GM19455 (cell line): ENCODE data around the gene PTPN9.
"Not testable (repeated sequence)": the region's sequence is repeated elsewhere in the genome, so short reads cannot be mapped to it uniquely, and the experiment has no call there.

Experiments
- ATAC-seq: cut with Tn5 transposase; IDR thresholded peaks from one replicate; pipeline ENCODE4 v1.9.1; 2021; ENCODE audit not compliant: unreplicated experiment

PTPN9 gene

DNA sequence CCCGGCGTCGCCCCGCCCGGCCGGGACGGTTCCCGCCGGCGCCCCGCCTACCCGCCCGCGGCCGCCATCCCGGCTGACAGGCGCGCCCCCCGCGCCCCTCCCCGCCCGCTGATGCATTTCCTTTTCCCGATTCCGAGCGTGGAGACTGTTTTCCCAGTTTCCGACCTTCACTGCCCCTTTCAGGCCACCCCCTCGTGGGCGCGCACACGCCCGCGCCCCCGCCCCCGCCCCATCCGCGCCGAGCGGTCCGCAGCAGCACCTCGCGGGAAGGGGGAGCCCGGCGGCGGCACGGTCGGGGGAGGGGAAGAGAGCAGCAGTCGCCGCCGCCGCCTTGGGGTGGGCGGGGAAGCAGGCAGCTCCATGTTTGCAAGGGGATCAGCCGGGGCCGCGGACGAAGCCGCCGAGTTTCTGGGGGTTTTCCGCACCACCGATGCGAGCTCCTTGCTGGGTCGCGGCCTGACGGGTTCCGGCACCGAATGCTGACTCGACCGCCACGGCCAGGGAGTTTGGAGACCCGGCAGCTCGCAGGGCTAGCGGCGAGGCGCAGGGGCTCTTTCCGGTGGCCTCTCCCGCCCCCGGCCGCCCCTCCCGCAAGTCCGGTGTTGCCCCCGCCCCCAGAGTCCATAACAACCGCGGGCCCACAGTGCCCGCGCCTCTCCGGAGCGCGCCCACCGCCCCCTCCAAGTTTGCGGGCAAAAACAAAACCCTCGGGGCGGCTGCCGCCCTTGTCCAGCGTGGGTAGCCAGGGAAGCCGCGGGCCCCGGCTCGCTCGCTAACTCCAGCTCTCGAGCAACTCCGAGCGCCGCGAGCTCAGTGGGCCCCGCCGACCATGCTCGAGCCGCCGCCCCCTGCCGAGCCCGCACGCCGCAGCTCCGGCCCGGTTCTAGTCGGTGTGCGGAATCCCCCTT, 124.4 kb downstream of the PTPN9 start:
- no peak for ATAC-seq

DNA sequence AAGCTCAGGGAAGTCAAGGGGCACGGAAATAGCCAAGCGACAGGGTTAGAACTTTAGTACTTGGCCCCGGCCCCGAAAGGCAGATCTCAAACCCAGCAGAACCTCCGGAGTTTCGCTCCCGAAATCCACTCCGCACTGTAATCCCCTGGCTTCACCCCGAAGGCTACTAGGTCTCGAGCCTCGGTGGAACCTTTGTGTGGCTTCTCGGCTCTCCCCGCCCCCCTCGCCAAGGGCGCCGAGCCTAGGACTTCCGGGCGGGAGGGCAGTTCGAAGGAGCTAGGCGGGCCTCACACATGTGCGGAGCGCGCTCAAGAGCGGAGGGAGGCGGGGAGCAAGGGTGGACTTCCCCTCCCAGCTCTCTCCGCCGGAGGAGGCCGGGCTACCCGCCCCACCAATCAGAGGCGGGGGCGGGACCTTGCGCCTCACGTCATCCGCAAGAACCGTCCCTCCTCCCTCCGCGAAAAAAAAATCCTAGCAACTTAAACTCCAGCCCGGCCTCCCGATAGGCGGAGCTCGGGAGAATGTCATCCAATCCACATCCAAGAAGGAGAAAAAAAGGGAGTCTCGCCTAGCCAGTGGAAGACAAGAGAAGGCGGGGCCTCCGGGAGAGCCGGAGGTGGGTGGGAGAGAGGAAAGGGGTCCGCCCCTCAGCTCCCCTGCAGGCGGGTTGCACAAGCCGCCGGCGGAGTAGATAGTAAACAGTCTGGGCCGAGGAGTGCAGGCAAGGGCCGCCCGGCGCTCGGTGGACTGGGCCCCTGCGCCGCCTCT, 125.2 kb downstream of the PTPN9 start:
- ATAC-seq, result peak; percentile 36

DNA sequence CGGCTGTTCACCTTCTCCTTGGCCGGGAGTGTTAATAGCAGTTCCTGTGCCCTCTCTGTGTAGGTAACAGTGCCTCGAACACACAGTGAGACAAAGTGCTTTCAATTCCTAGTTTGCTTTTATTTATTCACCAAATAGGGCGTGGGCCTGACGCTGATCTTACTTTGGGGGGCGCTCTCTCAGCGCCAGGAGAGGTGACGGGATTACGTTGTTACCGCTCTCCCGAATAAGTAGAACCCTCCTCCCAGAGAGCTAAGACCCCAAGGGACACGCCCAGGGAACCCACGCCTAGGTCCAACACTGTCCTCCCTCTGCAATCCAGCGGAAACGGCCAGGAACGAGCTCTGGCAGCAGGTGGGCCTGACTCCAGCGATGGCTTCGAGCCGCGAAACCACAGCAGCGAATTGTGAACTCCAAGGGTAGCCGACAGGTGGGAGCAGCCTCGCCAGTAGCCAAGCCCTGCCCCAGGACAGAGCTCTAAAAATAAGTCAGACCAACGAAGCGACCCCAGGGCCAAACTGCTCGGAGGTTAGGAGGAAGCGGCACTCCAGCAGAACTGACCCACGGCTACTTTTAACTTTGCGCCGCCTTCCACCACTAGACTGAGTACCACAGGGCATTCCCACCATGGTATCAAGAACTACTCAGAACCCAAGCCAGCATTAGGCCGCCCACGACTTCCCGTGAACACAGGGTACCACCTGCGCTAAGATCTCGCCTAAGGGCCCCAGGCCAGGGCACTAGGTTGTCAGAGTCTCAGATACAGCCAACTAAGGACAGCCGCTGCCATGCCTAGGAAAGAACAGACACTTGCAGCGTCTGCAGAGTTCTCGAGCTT, 126.0 kb downstream of the PTPN9 start:
- no peak for ATAC-seq

DNA sequence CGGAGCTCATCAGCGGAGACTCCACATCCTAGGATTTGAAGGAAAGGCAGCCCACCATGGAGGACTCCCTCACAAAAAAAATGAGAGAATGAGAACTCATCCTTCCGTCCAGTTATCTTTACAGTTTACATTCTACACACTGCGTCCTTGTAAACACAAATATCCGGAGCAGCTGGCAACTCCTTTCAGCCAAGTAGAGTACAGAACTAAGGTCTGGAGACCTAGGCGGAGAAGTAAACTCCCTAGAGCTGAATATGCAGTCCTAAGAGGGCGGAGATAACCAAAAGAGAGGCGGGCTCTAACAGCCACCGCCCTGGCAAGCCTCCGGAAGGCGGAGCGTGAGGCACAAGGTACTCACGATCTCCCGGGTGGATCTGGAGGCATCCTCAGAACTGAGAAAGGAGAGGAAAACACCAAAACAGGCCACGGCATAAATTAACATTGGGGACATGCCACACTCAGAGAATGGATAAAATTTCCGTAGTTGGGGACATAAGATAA, 126.7 kb downstream of the PTPN9 start:
- ATAC-seq, result no peak

DNA sequence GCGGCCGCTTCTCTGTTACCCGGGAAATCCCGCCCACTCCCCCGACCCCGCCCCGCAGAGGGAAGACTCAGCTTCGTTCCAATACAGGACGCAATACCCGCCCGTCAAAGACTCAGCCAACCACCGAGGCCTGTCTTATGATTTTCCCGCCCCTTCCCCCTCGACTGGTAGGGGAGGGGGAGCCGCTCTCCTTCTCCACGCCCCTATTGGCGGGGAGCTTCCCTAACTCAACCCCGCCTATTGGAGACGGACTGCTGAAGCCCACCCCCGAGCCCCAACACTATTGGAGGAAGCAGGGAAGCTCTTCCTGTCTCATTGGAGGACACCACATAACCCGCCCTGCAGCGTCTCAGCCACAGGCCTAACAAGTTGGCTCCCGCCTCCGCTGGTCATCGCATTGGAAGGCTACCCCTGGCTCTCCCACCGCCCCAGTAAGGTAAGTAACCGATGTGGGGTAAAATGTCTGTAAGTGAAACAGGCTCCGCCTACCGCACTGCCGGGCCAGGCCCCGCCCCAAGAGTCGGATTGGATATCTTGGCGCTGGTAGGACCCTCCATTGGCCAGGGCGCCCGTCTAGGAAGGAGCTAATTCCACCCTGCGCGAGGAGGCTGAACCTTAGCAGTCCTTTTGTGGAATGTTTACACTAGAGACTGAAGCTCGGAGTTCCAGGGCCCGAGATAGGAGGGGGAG, 127.3 kb downstream of the PTPN9 start, which contains the start of gene SIN3A:
SIN3A (minus strand) TSS at position 17 of the 690 bp plus-strand sequence. CDS start 21,315 bp downstream, outside the sequence.
- peak; percentile 37 for ATAC-seq

DNA sequence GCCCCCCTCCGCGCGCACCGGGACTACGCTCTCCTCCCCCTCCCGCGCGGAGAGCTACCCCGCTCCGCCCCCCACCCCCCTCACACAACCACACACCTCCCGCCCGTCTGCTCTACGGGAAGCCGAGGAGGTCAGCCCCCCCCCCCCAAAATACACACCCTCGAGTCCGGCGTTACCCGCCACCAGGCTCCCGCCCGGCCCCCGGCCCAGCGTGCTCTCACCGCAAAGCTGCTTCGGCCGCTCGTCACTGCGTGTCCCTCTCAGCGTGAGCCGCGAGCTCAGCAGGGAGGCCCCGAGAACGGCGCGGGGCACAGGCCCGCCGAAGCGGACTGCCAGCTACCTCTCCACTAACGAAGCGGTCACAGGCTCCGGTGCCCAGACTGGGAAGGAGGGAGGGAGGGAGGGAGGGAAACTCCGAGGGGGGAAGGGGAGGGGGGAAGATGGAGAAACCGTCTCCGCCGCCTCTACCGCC, 127.9 kb downstream of the PTPN9 start:
- ATAC-seq, result no peak

DNA sequence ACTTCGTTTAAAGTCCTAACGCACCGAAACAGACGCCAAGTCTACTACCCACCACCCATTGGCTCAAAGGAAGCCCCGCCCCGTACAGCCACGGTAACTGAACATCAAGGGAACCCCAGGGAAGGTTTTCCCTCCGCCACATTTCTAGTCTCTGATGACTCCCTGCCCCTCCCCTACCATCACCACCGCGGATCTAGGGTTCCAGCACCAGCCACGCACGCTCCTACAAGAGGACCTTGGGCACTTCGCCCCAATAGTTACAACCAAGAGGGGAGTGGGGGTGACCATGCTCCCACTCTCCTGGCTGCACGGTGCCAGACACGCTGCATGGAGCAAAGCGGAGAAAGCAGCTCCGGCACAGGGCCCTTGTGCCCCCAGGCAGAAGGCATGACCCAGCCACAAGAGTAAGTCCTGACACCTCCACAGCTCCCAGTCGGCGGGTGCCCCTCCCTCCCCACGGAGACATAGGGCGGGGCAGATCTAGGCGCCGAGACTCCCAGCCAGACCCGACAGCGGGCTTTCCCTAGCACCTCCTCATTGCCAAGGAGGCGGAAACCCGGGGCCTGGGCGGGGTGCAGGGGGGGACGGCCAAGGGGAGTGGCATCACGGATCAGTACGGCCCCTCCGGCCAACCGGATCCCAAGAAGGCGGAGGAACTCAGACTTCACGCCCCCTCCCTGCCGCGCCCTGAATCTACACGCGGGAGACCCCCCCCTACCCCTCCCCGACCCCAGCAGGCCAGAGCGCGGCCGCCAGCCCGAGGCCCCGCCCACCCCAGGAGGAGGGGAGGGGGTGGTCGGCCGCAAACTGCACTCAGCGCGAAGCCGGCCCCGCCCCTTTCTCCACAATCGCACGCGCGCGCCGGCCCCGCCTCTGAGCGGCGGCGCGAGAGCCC, 128.6 kb downstream of the PTPN9 start:
- ATAC-seq, result peak; percentile 23

DNA sequence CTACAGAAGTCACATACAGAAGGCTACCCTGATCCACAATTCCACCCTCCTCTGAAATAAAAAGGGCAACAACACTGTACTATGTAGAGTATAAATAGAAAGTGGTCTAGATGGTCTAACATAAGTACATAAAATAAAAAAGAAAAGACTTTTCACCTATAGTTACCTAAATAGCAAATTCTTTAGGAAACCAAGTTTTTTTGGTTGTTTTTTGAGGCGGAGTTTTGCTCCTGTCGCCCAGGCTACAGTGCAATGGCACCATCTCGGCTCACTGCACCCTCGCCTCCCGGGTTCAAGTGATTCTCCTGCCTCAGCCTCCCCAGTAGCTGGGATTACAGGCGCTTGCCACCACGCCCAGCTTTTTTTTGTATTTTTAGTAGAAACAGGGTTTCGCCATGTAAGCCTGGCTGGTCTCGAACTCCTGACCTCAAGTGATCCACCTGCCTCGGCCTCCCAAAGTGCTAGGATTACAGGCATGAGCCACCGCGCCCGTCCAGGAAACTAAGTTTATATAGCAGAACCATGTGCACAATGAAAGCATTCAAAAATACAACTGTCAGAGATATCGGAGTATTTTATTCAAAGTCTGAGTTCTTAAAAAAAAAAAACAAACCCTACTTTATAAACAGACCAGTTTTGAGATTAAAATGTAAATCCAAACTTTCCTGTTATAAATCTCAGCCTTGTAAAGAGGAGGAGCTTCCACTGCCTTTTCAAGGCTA, 129.4 kb downstream of the PTPN9 start:
- ATAC-seq, result no peak

DNA sequence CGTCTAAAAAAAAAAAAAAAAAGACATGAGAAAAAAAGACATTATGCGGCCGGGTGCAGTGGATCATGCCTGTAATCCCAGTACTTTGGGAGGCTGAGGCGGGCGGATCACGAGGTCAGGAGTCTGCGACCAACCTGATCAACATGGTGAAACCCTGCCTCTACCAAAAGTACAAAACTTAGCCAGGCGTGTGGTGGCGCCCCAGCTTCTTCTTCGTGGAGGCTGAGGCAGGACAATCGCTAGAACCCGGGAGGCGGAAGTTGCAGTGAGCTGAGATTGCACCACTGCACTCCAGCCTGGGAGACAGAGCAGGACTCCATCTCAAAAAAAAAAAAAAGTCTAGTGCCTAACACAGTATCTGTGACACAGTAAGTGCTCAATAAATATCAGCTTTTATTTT, 130.9 kb downstream of the PTPN9 start:
- not testable (repeated sequence) for ATAC-seq

DNA sequence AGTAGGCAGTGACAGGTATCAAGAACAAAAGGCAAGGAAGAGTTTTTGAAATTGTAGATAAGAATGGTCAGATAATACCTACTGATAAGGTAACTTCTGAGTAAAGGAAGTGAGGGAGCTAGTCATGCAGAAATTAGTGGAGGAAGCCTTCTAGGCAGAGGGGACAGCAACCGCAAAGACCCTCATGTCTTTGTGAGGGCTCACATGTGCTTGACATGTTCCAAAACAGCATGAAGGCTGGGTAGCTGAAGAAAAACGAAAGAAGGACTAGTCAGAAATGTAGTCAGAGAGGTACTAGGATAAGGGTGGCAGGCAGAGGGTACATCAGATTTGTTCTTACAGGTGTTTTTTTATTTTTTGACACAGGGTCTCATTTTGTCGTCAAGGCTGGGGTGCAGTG, 133.0 kb downstream of the PTPN9 start:
- no peak for ATAC-seq

DNA sequence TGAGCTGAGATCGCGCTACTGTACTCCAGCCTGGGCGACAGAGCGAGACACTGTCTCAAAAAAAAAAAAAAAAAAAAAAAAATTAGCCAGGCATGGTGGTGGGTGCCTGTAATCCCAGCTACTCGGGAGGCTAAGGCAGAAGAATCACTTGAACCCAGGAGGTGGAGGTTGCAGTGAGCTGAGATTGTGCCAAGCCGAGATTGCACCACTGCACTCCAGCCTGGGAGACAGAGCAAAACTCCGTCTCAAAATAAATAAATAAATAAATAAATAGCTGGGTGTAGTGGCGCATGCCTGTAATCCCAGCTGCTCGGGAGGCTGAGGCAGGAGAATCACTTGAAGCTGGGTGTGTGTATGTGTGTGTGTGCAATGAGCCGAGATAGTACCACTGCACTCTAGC, 133.8 kb downstream of the PTPN9 start:
- not testable (repeated sequence) for ATAC-seq

DNA sequence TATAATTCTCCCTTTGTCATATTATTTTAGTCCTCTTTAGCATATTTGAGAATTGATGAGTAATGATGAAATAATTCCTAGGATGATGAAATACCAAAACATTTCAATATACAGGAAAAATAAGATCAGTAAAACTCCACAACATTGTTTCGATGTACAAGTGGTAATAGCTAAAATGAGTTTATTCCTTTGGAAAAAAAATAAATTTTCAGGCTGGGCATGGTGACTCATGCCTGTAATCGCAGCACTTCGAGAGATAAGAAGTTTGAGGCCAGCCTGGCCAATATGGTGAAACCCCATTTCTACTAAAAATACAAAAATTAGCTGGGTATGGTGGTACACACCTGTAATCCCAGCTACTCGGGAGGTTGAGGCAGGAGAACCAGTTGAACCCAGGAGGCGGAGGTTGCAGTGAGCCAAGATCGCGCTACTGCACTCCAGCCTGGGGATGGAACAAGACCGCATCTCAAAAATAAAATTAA, 135.1 kb downstream of the PTPN9 start:
- not testable (repeated sequence) for ATAC-seq

DNA sequence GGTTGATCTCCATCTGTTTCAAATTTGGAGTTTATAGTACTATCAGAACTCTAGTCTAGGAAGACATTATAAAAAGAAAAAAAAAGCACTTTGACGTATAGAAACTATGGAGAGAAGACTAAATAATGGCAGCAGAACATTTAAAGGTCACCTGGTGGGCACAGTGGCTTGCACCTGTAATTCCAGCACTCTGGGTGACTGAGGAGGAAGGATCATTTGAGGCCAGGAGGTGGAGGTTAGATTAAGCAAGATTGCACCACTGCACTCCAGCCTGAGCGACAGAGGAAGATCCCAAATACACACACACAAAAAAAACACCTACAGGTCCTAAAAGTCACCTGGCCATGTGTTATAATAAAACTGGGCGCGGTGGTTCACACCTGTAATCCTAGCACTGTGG, 141.4 kb downstream of the PTPN9 start:
- ATAC-seq, result no peak

DNA sequence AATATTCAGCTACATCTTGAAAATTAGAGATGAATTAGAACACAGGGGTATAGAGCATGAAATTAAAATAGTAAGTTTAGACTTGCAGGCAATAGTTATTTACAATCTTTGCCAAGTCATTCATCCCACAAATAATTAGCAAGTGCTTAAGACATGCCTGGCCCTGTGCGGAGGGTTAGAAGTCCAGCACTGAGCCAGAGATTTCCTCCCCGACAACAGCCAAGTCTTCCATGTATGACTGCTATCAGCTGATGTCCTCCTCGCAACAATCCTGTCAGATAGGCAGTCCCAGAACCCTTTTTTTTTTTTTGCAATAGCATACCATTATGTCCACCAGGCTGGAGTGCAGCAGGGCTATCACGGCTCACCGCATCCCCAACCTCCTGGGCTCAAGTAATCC, 142.2 kb downstream of the PTPN9 start:
- no peak for ATAC-seq

DNA sequence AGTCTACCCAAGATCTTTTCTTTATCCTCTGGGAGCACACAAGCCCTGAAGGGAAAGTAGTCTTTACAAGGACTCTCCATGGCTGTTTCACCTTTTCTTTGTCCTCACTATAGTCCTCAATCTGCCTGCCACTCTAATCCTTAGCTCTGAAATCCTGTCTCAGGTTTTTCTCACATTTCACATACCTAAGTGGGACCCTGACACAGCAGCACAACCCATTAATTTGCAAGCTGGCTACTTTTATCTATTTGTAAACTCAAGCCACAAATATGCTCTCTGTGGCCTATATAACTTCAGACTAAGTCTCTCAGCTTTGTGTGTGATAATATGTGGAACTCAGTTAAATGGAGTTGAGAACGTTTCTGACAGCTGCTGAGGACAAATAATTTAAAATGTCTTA, 147.4 kb downstream of the PTPN9 start:
- no peak for ATAC-seq

DNA sequence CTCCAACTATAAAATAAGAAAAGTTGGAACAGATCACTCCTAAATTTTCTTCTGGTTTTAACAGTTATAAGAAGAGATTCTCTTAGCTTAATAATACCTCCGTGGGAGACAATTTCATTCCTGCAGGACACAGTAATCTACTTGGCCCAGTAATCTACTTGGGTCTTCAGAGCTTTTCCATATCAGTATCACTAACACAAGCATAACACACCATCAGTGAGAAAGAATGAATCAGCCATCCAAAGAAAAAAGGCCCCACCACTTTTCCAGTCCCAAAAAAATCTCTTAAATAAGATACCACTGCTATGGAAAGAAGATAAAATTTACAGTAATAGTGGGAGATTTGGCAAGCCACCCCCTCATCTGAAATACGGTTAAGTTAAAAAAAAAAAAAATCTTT, 147.8 kb downstream of the PTPN9 start:
- ATAC-seq, result no peak

DNA sequence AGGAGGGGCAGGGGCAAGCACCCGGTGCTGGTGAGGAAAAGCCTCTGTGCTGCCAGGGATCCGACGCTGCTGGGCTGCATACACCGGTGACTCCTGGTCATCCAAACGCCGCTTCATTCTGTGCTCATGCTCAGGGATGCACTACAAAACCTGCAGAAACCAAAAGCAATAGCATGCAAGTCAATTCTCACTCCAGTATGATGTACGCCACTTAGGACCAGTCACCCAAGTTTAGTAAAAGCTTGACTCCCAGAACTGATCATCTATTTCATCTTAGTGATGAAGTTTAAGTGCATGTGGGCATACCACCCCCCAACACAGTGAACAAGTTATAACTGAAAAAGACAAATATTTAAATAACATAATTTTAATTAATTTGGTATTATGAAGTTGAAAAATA, 148.9 kb downstream of the PTPN9 start:
- no peak for ATAC-seq

DNA sequence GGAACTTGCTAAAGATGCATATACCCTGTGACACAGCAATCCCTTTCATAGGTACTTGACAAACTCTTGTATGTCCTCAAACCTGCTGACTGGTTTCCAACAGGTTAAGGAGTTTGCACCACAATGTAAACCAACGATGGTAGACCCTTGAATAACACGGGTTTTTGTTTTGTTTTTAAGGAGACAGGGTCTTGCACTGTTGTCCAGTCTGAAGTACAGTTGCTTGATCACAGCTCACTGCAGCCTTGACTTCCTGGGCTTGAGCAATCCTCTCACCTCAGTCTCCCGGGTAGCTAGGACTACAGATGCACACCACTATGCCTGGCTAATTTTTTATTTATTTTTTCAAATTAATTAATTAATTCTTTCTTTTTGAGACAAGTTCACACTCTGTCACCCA, 151.0 kb downstream of the PTPN9 start:
- ATAC-seq, result no peak
